WI38 (cell line): ENCODE data around the gene KCNC1.

Experiments
- H3K4me3 ChIP-seq: 2 replicates; pipeline ENCODE4 v1.5.1; 2011; ENCODE audit warnings: low read depth, mild to moderate bottlenecking, control low read depth, low read length
- TF ChIP-seq, protein P1 (sequence below): IDR thresholded peaks from 2 replicates; pipeline ENCODE4 v1.5.1; 2012; ENCODE audit warnings: low read depth, mild to moderate bottlenecking, control low read depth, low read length

KCNC1 gene

DNA sequence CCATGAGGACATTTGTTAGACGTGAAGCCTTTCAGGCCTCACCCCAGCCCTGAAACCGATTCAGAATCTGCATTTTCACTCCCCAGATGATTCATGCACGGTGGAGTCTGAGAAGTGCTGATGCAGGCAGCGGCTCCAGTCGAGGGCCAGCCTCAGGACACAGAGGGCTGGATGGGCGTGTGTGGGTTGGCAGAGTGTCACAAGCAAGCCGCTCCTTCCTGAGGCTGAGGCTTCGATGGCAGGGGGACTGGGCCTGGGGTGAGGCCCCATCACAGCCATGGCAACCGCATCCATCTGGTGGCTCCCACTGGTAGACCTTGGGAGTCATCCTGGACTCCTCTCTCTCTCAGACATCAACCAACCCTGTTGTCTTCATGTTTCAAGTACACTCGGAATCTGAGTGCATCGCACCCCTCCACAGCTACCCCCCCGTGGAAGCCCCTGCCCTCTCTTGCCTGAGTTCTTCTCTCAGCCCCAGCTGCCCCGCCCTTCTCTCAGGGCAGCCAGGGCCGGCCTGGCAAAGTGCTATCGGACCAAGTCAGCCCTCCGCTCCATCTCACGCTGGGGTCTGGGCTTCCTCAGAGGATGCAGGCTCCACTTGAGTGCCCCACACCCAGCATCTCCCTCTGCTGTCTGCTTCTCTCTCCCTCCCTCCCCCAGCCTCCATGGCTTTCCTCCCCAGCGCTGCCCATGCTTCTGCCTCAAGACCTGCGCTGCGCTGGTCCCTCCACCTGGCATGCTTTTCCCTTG, 10.6 kb downstream of the KCNC1 start:
- TF ChIP-seq, protein P1, sequence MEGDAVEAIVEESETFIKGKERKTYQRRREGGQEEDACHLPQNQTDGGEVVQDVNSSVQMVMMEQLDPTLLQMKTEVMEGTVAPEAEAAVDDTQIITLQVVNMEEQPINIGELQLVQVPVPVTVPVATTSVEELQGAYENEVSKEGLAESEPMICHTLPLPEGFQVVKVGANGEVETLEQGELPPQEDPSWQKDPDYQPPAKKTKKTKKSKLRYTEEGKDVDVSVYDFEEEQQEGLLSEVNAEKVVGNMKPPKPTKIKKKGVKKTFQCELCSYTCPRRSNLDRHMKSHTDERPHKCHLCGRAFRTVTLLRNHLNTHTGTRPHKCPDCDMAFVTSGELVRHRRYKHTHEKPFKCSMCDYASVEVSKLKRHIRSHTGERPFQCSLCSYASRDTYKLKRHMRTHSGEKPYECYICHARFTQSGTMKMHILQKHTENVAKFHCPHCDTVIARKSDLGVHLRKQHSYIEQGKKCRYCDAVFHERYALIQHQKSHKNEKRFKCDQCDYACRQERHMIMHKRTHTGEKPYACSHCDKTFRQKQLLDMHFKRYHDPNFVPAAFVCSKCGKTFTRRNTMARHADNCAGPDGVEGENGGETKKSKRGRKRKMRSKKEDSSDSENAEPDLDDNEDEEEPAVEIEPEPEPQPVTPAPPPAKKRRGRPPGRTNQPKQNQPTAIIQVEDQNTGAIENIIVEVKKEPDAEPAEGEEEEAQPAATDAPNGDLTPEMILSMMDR, result no peak
- no peak overlapping the region for H3K4me3 ChIP-seq

DNA sequence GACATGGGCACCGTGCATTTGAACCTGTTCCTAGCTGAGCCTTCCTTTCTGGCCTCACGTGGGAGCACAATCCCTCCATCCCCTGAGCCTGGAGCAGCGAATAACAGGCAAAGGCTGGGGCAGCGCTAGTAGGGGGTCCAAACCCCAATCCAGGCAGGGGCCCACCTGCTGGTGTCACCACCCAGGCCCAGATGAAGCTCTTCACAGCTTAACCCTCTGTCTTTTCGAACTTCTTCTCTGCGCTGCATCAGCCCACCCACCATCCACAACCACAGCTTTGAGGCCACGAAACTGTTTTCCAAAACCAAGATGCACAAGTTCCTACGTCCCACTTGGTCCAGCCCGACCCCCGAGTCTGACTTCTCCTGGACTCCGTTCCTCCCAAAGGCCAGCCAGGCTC, 11.5 kb downstream of the KCNC1 start:
- TF ChIP-seq, protein P1, result no peak

DNA sequence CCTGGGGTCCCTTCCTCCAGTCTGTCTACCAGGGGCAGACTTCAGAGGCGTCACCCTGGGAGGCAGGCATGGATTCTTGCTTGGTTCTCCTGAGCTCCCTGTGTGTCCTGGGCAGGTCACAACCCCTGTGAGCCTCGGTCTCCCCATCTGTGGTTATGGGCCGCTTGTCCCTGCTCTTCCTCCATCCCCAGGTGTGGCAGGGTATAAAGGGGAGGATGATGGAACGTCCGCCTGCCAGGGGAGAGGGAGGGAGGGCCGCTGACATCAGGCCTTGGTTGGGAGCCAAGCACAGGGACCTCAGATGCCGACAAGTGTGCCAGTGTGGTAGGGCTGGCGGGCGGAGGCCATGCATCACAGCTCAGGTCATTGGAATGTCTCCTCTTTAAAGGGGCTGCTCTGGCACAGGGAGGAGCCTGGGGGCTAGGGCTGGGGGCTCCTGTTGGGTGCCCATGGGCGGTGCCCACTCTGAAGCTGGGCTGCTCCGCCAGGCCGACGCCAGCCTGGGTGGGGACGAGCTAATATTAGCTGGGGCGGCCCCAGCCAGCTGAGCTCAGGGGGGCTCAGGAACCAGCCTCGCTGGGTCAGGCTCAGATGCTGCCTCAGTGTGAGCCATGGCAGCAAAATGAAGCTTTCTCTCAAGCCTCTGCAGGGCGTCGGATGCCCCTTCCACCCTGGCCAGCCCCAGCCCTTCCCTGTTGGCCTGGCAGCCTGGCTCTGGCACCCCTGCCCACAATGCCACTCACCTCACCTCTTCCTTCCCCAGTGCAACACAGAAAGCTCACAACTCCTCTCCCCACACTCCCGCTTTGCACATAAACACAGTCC, 12.8 kb downstream of the KCNC1 start:
- H3K4me3 ChIP-seq, result no peak overlapping the region
- TF ChIP-seq, protein P1, result no peak

More for the DNA sequence above, 11.5 kb downstream of the KCNC1 start:
- no peak overlapping the region for H3K4me3 ChIP-seq

DNA sequence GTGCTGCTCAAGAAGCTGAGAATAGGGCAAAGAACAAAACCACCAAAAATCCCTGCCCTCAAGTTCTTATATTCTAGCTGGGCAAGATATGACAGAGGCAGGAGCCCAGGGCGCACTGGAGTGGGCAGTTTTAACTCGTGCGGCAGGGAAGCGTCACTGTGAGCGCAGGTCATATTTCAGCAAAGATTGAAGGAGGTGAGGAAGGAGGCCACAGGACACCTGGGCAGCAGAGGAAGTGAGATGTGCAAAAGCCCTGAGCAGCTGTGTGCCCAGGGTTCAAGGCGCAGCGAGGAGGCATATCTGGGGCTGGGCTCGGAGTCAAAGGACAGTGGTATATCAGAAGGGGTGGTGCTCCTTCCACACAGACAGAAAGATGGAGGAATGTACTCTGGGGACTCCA, 13.5 kb downstream of the KCNC1 start:
- H3K4me3 ChIP-seq, result no peak overlapping the region
- TF ChIP-seq, protein P1, result no peak

DNA sequence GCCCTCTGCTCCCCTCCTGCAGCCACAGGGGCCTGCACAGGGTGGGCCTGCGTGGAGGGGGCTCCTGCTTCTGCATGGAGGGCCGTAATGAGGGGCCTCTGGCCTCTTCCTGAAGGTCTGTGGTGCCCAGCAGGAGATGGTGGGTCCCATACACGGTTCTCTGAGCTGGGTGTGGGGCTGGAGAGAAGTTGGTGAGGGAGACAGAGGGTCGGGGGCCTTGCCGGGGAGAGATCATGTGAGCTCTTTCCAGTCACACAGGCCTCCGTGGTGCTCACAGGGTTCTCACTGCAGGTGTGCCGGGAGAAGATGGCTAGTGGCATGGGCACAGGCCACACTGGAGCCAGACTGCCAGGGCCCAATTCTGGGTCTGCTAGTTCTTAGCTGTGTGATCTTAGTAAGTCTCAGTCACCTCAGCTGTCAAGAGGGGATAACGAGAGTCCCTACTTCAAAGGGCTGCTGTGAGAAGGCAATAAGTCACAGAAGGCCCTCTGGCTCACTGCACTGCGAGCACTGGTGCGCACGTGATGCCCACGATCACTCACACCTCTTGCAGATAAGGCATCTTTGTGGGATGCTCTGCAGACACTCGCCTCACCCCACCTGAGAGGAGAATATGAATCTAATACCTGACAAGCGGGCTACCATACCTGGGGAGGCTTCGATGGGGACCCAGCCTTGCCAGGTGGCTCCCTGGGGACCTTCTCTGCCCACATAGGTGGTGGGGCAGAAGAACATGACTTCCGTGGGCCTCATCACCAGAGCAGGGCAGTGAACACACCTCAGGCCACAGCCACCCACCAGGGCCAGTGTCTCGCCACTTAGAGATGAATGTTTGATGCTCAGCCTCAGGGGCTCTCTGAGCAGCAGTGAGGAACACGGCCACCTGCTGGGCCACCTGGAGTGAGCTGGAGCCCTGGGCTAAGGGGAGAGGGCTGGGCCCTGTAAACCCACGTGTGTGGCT, 14.5 kb downstream of the KCNC1 start:
- TF ChIP-seq, protein P1, result no peak
- H3K4me3 ChIP-seq, result no peak overlapping the region

DNA sequence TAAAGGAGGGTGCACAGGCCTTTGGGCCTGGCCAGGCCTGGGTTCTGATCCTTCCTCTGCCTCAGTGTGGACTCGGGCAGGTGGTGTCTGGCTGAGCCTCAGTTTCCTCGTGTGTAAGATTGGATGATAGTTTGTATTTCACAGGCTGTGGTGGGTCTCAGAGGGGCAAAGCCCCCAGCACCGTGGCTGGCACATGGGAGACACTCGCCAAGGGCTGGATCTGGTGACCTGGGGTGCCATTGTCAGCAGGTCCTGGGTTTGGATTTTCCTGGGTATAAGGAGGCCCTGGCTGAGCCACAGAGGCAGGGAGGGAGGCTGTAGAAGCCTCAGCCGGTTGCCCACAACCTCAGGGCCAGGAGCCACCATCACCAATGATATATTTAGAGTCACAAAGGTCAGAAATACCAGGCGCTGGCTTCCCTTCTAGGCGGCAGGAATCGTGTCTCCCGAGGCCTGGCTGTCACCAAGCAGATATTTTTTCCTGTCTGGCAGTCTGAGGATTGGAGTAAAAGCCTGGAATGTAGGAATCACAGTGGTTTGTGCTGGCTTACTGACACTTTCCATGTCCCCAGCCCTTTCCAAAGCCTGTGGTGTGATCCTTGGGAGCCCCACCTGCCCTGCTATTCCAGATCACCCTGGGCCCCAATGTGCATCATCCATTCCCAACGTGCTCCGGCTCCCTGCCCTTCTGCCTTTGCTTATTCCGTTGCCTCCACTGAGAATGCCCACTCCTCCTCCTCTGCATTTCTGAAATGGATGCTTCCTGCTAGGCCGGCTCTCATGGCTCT, 15.6 kb downstream of the KCNC1 start:
- TF ChIP-seq, protein P1, result no peak
- H3K4me3 ChIP-seq, result no peak overlapping the region
